ENCODE measurements around the gene PDXK. TPM values are rescaled to one million over a fixed set of nuclear protein-coding genes. Genes with fewer than 3 reads are reported as not detected.

Gene PDXK
- total and polyA plus RNA-seq, 9 of the 15 experiments (the other 6 are each of a cell fraction or from before 2014, with no cell fraction given): 5.6 to 162 (median 76.5) TPM

GRCh38 chr21:43775795-43776430 lies 57.0 kb downstream of the PDXK start, which contains the start of gene CSTB (continued):
- no peak for TF ChIP-seq CHAMP1 (IDR thresholded peaks at IDR 0.05)
- peak in 1 of 2 experiments; percentile 31; a peak in 1 of 4 replicates for TF ChIP-seq TBL1XR1 (IDR thresholded peaks at IDR 0.05; ENCODE audit: low read length in 2 of 2)
- no peak for TF ChIP-seq ETS2 (tag; IDR thresholded peaks at IDR 0.05; ENCODE audit: borderline replicate concordance, poor library complexity, severe bottlenecking)
- no peak for TF ChIP-seq RUNX1 (IDR thresholded peaks at IDR 0.05; ENCODE audit: low read depth)
- peak; percentile 56; the same call in 1 of the 2 replicates for TF ChIP-seq HDAC8 (tag; IDR thresholded peaks at IDR 0.05)
- no peak for TF ChIP-seq FOXM1 (IDR thresholded peaks at IDR 0.05; ENCODE audit: low read depth)
- TF ChIP-seq FOXM1 (CRISPR knock-in tag; IDR thresholded peaks at IDR 0.05; ENCODE audit: low read depth): no peak
- peak; percentile 20; the same call in 1 of the 2 replicates for TF ChIP-seq MXI1 (IDR thresholded peaks at IDR 0.05; ENCODE audit: low read depth, low read length)
- no peak for TF ChIP-seq CEBPB (tag; IDR thresholded peaks at IDR 0.05)
- peak; percentile 98 for TF ChIP-seq RAD51 (IDR thresholded peaks at IDR 0.05; ENCODE audit: borderline replicate concordance, low read depth)
- TF ChIP-seq ARID2 (IDR thresholded peaks at IDR 0.05): no peak
- no peak for TF ChIP-seq BRF1 (IDR thresholded peaks at IDR 0.05; ENCODE audit: borderline replicate concordance, extremely low read depth, insufficient read length)
- no peak for TF ChIP-seq ARID1B (IDR thresholded peaks at IDR 0.05)
- TF ChIP-seq TOE1 (IDR thresholded peaks at IDR 0.05; ENCODE audit: borderline replicate concordance): peak; percentile 99
- no peak for TF ChIP-seq TOE1 (CRISPR knock-in tag; IDR thresholded peaks at IDR 0.05; ENCODE audit: borderline replicate concordance, low read depth)
- peak; percentile 56; the same call in 1 of the 2 replicates for TF ChIP-seq KLF13 (tag; IDR thresholded peaks at IDR 0.05; ENCODE audit: borderline replicate concordance, low read depth)
- TF ChIP-seq, protein P1, sequence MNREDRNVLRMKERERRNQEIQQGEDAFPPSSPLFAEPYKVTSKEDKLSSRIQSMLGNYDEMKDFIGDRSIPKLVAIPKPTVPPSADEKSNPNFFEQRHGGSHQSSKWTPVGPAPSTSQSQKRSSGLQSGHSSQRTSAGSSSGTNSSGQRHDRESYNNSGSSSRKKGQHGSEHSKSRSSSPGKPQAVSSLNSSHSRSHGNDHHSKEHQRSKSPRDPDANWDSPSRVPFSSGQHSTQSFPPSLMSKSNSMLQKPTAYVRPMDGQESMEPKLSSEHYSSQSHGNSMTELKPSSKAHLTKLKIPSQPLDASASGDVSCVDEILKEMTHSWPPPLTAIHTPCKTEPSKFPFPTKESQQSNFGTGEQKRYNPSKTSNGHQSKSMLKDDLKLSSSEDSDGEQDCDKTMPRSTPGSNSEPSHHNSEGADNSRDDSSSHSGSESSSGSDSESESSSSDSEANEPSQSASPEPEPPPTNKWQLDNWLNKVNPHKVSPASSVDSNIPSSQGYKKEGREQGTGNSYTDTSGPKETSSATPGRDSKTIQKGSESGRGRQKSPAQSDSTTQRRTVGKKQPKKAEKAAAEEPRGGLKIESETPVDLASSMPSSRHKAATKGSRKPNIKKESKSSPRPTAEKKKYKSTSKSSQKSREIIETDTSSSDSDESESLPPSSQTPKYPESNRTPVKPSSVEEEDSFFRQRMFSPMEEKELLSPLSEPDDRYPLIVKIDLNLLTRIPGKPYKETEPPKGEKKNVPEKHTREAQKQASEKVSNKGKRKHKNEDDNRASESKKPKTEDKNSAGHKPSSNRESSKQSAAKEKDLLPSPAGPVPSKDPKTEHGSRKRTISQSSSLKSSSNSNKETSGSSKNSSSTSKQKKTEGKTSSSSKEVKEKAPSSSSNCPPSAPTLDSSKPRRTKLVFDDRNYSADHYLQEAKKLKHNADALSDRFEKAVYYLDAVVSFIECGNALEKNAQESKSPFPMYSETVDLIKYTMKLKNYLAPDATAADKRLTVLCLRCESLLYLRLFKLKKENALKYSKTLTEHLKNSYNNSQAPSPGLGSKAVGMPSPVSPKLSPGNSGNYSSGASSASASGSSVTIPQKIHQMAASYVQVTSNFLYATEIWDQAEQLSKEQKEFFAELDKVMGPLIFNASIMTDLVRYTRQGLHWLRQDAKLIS (CRISPR knock-in tag; IDR thresholded peaks at IDR 0.05): peak; percentile 87
- no peak for TF ChIP-seq FOXJ3 (CRISPR knock-in tag; IDR thresholded peaks at IDR 0.05)
- TF ChIP-seq ZNF184 (CRISPR knock-in tag; IDR thresholded peaks at IDR 0.05): no peak
- 0 out of 2 replicates have a peak, but pooled peaks have one; percentile 81 for TF ChIP-seq RBM14 (IDR thresholded peaks at IDR 0.05; ENCODE audit: borderline replicate concordance, insufficient read depth, low read depth, low read length)
- 0 out of 2 replicates have a peak, but pooled peaks have one; percentile 66 for TF ChIP-seq ZNF232 (CRISPR knock-in tag; IDR thresholded peaks at IDR 0.05)
- TF ChIP-seq ZNF408 (CRISPR knock-in tag; IDR thresholded peaks at IDR 0.05; ENCODE audit: low read depth): no peak
- 0 out of 2 replicates have a peak, but pooled peaks have one; percentile 11 for TF ChIP-seq GATAD2B (IDR thresholded peaks at IDR 0.05; ENCODE audit: borderline replicate concordance)

Measured in K562 (cell line).